KMS-11 (cell line): ENCODE data around the gene SDC3.

Experiments used
- H2AFZ ChIP-seq: fragments of 200-600 bp; sonication (generic); 2 replicates; pipeline ENCODE4 v1.6.1; 2016; ENCODE audit warnings: antibody characterized with exemption, mixed run types, low read depth
- H3K27ac ChIP-seq: fragments of 200-600 bp; sonication (generic); 2 replicates; pipeline ENCODE4 v1.6.1; 2016; ENCODE audit warnings: mild to moderate bottlenecking, mixed run types
- H3K27me3 ChIP-seq: fragments of 200-600 bp; sonication (generic); 2 replicates; pipeline ENCODE4 v1.6.1; 2017; ENCODE audit warnings: mild to moderate bottlenecking, low read depth, mixed run types, moderate library complexity; ENCODE audit not compliant: insufficient read depth
- H3K36me3 ChIP-seq: fragments of 200-600 bp; sonication (generic); 2 replicates; pipeline ENCODE4 v1.6.1; 2017; ENCODE audit warnings: mild to moderate bottlenecking, mixed run types; ENCODE audit not compliant: insufficient read depth
- H3K4me1 ChIP-seq: fragments of 200-600 bp; sonication (generic); 2 replicates; pipeline ENCODE4 v1.6.1; 2016; ENCODE audit warnings: mild to moderate bottlenecking, low read depth, mixed run types; ENCODE audit not compliant: poor library complexity, severe bottlenecking
- H3K4me2 ChIP-seq: fragments of 200-600 bp; sonication (generic); 2 replicates; pipeline ENCODE4 v1.7.0; 2016; ENCODE audit warnings: mild to moderate bottlenecking, mixed run types
- H3K4me3 ChIP-seq: fragments of 200-600 bp; sonication (generic); IDR thresholded peaks from 2 replicates; pipeline ENCODE4 v1.6.1; 2017; ENCODE audit warnings: low read depth, low read length, mixed read lengths; ENCODE audit not compliant: insufficient read depth
- H3K79me2 ChIP-seq: fragments of 200-600 bp; sonication (generic); 2 replicates; pipeline ENCODE4 v1.6.1; 2016; ENCODE audit warnings: low read depth, mixed run types; ENCODE audit not compliant: insufficient read depth
- H3K9ac ChIP-seq: fragments of 200-600 bp; sonication (generic); 2 replicates; pipeline ENCODE4 v1.6.1; 2016; ENCODE audit warnings: mild to moderate bottlenecking, mixed run types
- H4K20me1 ChIP-seq: fragments of 200-600 bp; sonication (generic); 2 replicates; pipeline ENCODE4 v1.6.1; 2016; ENCODE audit warnings: mild to moderate bottlenecking, mixed run types; ENCODE audit not compliant: insufficient read depth
- TF ChIP-seq, protein P1 (sequence below): fragments of 200-600 bp; sonication (generic); conservative IDR thresholded peaks from 2 replicates; pipeline ENCODE4 v1.6.1; 2017; ENCODE audit warnings: low read depth, mild to moderate bottlenecking, antibody characterized with exemption, low read length, moderate library complexity, mixed read lengths

The SDC3 gene, protein sequence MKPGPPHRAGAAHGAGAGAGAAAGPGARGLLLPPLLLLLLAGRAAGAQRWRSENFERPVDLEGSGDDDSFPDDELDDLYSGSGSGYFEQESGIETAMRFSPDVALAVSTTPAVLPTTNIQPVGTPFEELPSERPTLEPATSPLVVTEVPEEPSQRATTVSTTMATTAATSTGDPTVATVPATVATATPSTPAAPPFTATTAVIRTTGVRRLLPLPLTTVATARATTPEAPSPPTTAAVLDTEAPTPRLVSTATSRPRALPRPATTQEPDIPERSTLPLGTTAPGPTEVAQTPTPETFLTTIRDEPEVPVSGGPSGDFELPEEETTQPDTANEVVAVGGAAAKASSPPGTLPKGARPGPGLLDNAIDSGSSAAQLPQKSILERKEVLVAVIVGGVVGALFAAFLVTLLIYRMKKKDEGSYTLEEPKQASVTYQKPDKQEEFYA

DNA sequence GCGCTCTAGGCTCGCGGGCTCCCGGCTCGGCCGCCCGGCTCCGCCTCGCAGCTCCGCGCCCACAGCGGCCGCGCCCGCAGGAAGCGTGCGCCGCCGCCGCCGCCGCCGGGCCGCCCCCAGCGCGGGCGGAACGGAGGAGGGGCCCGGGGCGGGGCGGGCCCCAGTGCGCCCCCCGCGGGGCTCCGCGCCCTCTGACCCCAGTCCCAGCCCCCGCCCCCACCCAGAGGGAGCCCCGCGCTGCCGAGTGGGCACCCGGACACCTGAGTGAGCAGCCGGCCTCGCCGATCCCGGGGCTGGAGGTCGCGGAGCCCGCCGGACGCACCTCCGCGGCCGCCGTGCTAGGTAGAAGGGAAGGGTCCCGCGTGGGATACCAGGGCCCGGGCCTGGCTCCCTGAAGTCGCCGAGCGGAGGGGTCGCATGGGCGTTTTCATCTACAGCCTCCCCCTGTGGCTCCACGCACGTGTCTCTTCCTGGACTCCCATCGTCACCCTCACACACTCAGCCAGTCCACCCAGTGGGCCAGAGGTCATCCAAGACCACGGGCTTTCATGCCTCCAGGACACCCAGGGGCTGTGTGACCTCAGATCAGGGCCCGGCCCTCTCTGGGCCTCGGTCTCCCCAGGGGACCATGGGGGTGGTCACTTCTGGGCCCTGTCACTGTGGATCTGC, at the start of gene SDC3:
Gene SDC3, minus strand, starts transcription at position 63 of the 669 bp plus-strand sequence. CDS start 172 bp downstream, outside the sequence.
- Histone ChIP-seq H3K79me2 (no peaks in the 10 kb centered on the region), H4K20me1 (no peaks in the 10 kb centered on the region), H2AFZ (no peak within 1 kb of the TSS), H3K9ac (no peak within 1 kb of the TSS), H3K27ac (no peak within 1 kb of the TSS), H3K27me3 (peaks cover 48% of the 10 kb centered on the region), H3K36me3 (no peaks in the 10 kb centered on the region), H3K4me3 (no peak within 1 kb of the TSS), H3K4me2 (no peak within 1 kb of the TSS), H3K4me1 (no peaks in the 10 kb centered on the region)
- TF ChIP-seq, protein P1, sequence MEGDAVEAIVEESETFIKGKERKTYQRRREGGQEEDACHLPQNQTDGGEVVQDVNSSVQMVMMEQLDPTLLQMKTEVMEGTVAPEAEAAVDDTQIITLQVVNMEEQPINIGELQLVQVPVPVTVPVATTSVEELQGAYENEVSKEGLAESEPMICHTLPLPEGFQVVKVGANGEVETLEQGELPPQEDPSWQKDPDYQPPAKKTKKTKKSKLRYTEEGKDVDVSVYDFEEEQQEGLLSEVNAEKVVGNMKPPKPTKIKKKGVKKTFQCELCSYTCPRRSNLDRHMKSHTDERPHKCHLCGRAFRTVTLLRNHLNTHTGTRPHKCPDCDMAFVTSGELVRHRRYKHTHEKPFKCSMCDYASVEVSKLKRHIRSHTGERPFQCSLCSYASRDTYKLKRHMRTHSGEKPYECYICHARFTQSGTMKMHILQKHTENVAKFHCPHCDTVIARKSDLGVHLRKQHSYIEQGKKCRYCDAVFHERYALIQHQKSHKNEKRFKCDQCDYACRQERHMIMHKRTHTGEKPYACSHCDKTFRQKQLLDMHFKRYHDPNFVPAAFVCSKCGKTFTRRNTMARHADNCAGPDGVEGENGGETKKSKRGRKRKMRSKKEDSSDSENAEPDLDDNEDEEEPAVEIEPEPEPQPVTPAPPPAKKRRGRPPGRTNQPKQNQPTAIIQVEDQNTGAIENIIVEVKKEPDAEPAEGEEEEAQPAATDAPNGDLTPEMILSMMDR = no peak

DNA sequence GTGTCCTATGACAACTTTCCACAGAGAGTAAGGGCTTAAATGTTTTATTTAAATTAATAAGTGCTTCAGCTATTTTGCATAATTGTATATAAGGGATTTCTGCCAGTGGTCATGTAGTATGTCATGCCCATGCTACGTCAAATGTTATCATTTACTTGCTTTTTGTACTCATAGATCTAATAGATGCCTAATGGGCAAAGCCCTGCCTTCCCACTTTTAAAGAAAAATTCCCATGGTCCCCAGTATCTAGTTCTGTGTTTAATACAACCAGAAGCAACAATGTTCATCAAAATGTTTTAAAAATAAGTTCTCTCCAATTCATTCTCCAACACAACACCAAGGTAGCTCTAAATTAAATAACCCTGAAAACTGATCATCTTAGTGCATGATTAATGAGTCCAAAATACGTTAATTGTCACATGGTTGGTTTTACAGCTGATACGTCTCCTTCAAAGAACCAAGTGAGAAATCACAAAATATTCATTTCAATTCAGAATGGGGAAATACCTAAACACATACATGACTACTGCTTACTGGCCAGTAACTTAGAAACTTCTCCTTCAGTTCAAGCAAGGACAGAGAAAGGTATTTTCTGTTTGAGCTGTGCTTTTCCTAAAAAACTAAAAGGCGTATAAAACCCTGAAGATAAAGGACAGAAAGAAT, 49.1 kb upstream of the SDC3 start:
- Histone ChIP-seq H4K20me1 (0 out of 2 replicates have a peak, but pooled peaks cover 3% of the 10 kb centered on the region), H3K36me3 (0 out of 2 replicates have a peak, but pooled peaks cover 4% of the 10 kb centered on the region), H3K4me3 (no peak overlapping the region), H2AFZ (no peak overlapping the region), H3K4me2 (no peak overlapping the region), H3K9ac (no peak overlapping the region), H3K27me3 (no peaks in the 10 kb centered on the region), H3K79me2 (peaks cover 12% of the 10 kb centered on the region; the same call in 1 of the 2 replicates), H3K4me1 (no peaks in the 10 kb centered on the region), H3K27ac (no peak overlapping the region)
- TF ChIP-seq, protein P1 = no peak

DNA sequence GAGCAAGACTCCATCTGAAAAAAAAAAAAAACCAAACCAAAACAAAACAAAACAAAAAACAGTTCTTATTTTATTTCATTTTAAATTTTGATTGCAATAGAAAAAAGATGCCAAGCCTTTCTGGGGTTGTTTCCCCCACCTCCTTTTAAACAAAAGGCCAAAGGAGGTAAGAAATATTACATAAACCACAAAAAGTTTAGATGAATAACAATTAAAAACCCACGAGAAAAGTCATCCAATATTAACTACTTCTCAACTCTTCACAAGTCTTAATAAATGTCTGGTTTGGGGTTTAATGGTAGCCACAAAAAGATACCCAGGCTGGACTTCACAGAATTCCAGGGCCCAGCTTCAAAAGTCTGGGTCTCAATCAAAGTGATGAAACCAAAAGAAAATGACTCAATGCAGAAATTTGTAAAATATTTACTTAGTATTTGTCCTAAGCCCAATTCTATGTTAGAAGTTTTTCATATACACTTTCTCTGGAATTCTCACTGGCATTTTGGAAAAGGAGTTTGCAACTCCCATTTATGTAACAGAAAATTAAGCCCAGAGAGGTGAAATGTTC, 47.0 kb upstream of the SDC3 start:
- Histone ChIP-seq H4K20me1 (0 out of 2 replicates have a peak, but pooled peaks cover 3% of the 10 kb centered on the region), H3K4me3 (no peak overlapping the region), H3K36me3 (peaks cover 4% of the 10 kb centered on the region; the same call in 1 of the 2 replicates), H2AFZ (no peak overlapping the region), H3K27ac (no peak overlapping the region), H3K9ac (no peak overlapping the region), H3K4me2 (no peak overlapping the region), H3K4me1 (no peaks in the 10 kb centered on the region), H3K79me2 (peaks cover 12% of the 10 kb centered on the region; the same call in 1 of the 2 replicates), H3K27me3 (no peaks in the 10 kb centered on the region)
- TF ChIP-seq, protein P1 = no peak

DNA sequence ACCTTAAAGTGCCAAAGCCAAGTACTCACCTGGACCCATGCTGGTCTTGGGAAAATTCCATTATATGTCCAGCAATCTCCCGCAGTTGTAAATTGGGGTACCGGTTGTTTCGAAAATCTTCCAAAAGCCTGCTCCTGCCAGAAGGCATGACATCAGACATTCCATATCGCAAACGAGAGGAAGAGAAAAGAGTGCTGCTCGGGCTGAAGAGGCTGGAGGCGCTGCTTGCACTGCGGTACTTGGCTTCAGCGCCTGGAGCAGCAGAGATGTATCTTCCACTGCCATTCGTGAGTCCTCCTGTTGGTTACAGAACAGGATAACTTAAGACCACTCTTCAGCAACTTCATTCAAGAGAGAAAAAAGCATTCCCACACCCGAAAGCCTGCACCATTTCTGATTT, 45.1 kb upstream of the SDC3 start:
- Histone ChIP-seq H3K27ac (no peak overlapping the region), H3K4me2 (no peak overlapping the region), H3K79me2 (peaks cover 4% of the 10 kb centered on the region; the same call in 1 of the 2 replicates), H3K4me3 (no peak overlapping the region), H2AFZ (no peak overlapping the region), H3K9ac (no peak overlapping the region), H3K4me1 (peaks cover 1% of the 10 kb centered on the region), H4K20me1 (0 out of 2 replicates have a peak, but pooled peaks cover 3% of the 10 kb centered on the region), H3K27me3 (no peaks in the 10 kb centered on the region), H3K36me3 (peaks cover 4% of the 10 kb centered on the region; the same call in 1 of the 2 replicates)
- TF ChIP-seq, protein P1 = no peak
